GM18517 (cell line): ENCODE results near the gene BCL10.
A peak's percentile ranks its signal among the peaks of the same experiment; 100 is the strongest.
"Not testable (repeated sequence)": the region's sequence is repeated elsewhere in the genome, so short reads cannot be mapped to it uniquely, and the experiment has no call there.

Experiments used
- ATAC-seq: cut with Tn5 transposase; IDR thresholded peaks from one replicate; pipeline ENCODE4 v1.9.1; 2021; ENCODE audit warnings: mild to moderate bottlenecking, moderate library complexity; ENCODE audit not compliant: unreplicated experiment

The BCL10 gene

DNA sequence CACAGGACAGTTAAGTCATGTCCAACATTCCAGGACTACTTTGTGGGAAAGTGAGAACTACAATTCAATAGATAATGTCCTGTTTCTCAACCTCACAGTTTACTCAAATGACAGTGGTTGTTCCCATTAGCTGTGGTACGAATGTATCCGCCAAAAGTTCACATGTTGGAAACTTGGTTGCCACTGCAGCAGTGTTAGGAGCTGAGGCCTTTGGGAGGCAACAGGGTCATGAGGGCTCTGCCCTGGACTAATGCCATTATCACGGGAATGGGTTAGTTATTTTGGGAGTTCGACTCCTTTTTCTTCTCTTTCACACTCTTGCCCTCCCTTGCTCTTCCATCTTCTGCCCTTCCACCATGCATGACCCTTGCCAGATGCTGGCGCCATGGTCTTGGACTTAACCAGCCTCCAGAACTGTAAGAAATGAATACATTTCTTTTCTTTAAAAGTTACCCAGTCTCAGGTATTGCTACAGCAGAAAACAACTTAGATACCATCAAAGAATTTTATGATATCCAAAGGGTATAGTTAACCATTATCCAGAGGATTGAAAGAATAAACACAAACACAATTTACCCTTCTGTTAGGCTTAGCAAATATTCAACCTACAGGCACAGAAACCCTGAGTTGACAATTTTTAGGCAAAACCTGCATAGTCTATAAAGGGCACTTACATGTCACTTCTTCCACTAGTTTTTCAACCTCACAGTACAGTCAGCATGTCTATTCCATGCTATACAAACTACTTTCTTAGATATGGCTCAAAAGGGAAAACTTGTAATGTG, 7.4 kb downstream of the BCL10 start:
- no peak for ATAC-seq

DNA sequence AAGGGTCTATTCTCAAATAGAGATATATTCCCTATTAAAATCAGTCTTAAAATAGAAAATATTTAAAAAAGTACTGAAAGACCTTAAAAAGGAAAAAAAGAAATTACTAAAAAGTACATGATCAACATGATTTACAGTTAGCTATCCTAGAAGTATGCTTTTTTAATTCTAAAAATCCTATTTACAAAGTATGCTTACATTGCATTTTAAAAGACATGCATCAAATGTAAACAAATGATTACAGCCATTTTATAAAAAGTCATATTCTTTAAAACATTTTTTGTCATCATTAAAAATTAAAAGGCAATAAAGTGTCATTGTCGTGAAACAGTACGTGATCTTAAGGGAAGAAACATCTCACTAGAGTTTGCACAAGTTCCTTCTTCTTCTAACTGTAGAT, 9.1 kb downstream of the BCL10 start:
- no peak for ATAC-seq

DNA sequence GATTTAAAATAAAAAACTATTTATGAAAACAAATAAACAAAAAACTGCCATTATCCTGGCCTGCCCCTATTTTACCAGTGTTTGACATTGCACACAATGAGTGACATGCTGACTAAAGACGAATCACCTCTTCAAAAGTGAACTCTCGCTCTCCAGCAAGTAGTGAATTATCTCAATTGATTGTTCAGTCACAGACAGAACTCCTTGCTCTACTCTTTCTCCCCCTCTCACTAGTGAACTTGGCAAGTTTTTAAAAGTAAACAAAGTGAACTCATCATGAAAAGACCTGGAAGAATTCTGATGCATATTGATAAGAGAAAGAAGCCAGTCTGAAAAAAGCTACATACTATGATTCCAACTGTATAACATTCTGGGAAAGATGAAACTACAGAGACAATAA, 12.3 kb downstream of the BCL10 start:
- ATAC-seq: no peak

DNA sequence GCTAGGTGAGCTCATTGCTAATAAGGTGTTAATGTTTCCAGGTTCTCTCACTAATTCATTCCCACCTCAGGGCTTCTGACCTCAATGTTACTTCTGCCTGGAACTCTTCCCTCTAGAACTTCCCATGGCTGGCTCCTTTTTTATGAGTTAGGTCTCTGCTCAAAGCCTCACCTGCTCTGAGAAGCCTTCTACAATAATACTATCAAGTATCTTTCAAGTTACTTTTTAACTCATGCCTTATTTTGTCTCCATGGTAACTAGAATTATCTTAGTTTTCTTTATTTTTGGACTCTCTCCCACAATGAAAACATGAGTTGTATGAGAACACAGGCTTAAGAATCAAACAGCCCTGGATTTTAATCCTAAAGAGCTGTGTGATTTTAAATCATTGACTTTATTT, 13.4 kb downstream of the BCL10 start:
- ATAC-seq: no peak

DNA sequence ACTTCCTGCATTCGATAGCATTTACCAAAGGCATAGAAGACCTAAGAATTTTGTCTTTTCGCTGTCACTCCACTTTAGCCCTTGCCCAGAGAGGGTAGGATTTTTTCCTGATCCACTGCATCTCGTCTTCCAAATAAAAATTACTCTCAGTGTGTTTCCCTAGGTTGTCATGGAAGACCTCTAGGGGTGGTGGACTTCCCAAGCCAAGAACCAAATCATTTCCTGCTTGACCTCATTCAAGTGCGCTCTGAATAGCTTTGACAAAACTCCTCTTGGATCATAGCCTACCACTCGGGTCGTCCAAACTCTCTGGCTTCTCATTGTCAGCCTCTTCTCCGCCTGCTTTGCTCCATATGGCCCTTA, 16.5 kb downstream of the BCL10 start:
- no peak for ATAC-seq

DNA sequence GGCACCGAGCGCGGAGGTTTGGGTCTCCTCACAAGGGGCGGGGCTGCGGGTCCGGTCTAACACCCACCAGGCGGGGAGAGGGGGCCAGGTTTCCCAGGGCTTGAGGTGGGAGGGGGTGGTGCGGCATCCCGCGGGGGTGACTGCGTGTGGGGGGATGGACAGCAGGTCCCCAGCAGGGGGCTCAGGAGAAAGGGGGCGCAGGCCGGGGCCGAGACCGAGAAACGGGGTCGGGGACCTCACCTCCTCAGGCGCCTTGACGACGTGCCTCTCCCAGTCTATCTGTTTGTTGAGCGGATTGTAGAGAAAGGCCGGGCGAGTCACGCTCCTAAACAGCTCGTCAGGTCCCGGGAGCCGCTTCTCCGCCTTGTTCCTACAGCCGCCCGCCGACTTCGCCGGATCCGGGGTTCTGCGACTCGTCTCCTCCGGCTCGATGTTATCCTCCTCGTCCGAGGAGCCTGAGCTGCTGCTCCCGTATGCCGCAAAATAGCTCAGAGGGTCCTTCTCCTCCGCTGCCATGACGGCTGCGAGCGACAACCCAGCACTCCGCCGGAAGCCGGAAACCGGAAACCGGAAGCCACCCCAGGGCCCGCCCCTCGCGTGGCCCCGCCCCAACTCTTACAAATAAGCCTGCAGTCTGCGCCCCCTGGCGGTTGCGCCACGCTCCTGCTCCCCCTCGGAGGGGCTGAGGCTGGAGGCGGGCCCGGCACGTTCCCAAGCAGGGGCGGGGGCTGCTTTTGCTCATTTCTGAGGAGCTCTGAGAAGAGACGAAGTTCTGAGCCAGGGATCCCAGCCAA, 17.1 kb downstream of the BCL10 start, which contains the start of gene C1orf52:
TSS of gene C1orf52 (minus strand) at position 545 of the 794 bp plus-strand sequence. CDS start at position 516, 29 bp downstream.
- ATAC-seq: peak; percentile 98

DNA sequence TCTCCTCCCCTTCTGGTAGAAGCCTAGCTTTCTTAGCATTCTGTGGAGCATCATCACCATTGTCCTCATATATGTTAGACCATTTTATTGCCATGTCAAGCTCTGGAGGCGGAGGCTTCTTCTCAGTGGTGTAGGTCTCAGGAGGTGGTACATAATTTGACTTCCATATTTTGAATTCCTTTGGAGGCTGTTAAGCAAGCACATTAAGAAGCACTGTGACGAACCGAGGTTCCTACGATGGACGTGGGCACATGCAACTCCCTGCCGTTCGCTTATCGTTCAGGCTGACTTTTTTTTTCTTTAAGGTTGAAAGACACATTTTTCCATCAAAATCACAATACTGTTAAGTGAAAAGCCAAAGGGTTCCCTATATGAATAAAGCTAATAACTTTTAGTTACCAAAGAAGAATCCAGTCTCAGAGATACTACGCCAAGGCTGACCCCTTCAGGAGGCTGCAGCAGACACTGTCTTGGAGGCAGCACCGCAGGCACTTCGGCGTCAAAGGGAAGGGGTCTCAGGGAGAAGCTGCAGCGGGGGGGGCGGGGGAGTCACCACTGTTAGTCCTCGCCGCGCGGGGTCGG, 17.8 kb downstream of the BCL10 start:
- no peak for ATAC-seq

DNA sequence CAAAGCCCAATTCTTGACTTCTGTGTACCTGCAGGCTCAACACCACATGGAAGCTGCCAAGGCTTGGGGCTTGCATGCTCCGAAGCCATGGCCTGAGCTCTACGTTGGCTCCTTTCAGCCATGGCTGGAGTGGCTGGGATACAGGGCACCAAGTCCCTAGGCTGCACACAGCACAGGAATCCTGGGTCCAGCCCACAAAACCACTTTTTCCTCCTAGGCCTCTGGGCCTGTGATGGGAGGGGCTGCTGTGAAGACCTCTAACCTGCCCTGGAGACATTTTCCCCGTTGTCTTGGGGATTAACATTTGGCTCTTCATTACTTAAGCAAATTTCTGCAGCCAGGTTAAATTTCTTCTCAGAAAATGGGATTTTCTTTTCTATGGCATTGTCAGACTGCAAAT, 27.4 kb downstream of the BCL10 start:
- not testable (repeated sequence) for ATAC-seq

DNA sequence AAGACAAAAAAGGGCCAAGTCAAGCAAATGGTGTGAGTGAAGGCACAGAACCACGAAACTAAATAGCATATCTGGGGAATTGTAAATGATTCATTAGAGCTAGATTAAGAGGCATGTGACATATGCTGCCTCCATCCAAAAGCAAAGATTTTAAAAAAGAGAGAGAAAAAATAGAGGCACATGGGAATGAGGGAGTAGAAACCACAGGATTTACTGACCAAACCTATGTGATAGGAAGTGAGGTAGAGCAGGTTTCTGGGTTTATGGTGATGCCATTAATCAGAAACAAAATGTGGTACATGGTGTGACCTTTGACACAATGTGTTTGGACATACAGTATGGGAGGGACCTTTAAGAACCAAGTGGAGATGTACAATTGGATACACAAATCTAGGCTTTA, 30.5 kb downstream of the BCL10 start:
- no peak for ATAC-seq

DNA sequence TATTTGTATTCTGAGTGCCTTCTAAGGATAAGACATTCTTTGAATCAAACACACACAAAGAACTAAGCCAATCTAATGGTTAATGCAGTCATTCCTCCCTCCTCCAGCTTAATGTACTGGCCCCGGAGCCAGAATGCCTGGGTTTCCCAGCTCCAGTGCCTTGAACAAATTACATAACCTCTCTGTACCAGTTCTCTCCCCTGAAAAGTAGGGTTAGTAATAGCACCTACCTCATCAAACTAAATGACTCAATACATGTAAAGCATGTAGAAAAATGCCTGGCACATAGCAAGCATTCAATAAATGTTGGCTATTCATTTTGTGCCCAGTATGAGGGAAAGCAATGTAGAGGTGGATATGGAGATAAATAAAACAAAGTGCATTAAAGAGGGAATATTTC, 31.0 kb downstream of the BCL10 start:
- ATAC-seq: no peak

DNA sequence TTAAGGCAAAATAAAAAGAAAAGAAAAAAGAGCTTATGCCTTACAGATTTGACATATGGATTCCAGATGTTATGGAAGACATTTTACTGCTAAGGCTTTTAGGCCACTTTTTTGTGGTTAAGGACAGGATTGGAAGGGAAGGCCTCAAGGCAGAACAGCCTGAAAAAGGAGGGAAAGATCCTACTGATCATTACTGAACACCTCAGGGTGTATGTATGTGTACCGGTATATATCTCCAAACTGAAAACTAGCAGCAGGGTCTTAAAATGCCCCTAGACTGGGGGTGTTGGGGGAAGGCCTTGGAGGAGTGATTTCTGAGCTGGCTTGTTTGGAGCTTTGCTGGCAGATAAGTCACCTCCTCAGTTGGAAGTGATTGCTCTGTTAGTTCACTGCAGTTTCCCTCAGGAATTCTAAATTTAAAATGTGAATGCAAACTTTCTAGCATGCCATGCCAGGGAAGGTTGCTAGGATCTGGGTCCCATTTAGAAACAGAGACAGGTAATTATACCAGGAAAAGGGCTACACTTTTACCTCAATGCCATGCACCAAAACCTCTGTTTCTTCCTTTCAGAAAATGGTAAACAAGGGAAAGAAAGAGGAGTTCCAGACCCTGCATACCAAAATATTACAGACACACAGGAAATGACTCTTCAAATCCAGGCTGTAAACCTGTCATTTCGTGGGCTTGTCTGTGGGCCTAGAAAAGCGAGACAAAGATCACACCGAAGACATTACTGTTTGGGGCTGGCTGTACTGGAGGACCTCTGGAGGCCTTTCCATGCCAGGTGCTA, 32.0 kb downstream of the BCL10 start:
- ATAC-seq: no peak

DNA sequence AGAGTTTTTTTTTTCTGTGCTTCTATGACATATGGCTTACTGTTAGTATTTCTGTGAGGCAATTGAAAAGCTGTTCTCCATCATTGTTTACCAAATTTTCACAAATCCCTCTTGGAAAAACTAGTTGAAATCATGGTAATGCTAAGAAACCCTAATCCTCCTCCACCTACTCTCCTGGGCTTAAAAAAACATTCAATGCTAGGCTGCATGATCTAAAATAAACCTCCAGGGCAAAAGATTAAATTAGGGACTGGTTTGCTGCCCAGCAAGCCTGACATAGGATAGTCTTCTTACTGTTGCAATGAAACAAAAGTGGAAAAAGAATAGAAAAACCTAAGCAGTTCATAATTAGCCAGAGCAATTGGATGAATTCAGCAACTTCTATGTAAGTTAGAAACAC, 33.1 kb downstream of the BCL10 start:
- no peak for ATAC-seq

DNA sequence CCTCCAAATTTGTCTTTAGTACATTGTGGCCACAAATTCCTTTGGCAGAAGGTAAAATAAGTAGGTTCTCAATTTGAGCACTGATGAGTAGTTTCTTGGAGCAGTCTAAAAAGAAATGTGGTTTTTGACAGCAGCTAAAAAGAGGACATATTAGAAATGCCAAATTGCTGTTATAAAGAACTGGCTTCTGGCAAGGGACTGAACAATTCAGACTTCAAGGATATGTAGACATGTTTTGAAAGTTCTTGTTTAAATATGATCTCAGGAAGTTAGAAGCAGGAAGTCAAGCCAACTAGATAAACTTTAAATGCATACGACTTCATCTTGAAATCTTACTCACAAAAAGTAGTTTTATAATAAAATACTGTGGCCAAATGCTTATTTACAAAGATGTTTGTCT, 35.8 kb downstream of the BCL10 start:
- no peak for ATAC-seq

DNA sequence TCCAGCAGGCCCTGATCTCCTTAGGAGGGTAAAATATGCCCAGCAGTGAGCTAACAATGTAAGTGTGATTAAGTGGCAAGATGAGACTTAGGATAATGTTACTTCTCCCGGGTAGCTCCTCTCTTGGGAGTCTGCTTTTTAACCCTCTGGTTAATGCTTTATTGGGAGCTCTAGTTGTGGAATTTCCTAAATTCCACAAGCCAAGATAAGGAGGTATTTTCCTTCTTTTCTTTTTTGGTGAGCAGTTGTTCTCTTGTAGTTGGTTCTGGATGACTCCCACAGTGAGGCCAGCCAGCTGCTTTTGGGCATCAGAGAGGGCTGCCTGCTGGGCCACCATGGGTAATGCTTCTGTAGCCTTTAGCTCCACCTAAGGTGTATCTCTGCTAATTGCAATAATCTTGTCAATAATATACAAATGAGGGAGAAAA, 36.2 kb downstream of the BCL10 start:
- ATAC-seq: no peak

DNA sequence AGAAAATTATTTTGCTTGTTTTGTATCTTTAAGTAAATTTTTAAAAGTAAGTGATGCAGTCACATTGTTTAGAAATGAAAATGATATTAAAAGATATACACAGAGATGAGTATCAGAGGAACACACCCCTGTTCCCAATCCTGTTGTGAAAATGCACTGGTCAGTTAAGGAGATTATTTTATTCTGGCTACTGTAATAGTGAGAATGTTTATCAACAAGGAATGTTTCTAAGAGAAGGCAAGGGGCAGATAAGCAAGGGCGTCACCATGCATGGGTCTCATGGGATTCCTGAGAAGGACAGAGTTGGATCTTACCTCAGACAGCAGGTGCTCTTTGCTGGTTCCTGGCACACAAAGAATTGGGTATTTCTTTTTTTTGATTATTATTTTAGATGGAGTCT, 38.8 kb downstream of the BCL10 start:
- ATAC-seq: no peak

DNA sequence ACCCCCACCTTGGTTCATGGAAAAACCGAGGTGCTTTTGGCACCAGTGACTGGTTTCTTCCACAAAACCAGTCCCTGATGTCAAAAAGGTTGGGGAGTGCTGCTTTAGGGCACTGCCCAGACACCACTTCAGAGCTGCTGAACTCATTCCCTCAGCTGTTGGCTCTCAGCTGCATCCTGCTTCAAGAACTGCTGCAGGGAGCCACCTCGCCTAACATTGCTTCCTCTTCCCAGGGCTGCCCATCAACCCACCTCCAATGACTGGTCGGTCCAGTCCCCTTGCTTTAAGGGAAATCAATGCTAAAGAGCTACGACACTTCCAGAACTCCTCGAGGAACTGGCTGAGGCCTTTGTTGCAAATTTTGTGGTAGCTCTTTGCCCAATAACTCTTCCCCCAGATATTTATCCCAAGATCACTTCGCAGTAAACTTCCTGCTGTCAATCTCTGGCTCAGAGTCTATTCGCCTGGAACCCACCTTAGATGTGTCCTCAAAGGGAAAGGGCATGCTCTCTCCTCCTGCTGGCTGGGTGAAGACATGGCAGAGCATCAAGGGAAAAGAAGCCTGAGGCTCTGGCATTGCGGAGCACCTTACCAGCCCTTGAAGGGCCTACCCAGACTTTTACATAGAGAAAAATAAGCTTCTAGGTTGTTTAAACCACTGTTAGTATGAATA, 46.0 kb downstream of the BCL10 start:
- ATAC-seq: no peak

DNA sequence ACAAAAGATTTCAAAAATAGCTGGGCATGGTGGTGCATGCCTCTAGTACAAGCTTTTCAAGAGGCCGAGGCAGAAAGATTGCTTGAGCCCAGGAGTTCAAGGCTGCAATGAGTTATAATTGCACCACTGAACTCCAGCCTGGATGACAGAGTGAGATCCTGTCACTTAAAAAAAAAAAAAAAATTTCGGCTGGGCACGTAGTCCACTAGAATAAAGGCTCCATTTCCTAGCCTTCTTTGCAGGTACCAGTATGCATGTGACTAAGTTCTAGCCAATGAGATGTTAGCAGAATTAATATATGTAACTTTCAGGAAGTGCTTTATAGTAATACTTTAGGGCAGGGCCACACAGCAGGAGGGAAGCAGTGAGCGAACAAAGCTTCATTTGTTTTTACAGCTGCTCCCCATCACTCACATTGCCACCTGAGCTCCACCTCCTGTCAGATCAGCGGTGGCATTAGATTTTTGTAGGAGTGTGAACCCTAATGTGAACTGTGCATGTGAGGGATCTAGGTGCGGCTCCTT, 46.8 kb downstream of the BCL10 start:
- no peak for ATAC-seq

DNA sequence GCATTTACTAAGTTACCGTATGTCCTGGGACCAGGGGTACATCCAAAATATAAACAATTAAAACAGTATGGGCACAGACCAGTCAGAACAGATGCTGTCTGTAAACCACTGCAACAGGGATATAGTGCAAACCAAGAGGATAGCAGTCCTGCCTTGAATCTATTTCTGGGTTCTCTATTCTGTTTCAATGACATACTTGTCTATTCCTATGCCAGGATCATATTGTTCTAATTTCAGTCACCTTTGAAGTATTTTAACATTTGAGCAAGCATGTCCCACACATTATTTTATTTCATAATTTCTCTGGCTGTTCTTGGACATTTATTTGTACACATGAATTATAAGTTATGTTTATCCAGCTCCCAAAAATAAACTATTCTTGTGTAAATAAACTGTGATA, 47.5 kb downstream of the BCL10 start:
- no peak for ATAC-seq

DNA sequence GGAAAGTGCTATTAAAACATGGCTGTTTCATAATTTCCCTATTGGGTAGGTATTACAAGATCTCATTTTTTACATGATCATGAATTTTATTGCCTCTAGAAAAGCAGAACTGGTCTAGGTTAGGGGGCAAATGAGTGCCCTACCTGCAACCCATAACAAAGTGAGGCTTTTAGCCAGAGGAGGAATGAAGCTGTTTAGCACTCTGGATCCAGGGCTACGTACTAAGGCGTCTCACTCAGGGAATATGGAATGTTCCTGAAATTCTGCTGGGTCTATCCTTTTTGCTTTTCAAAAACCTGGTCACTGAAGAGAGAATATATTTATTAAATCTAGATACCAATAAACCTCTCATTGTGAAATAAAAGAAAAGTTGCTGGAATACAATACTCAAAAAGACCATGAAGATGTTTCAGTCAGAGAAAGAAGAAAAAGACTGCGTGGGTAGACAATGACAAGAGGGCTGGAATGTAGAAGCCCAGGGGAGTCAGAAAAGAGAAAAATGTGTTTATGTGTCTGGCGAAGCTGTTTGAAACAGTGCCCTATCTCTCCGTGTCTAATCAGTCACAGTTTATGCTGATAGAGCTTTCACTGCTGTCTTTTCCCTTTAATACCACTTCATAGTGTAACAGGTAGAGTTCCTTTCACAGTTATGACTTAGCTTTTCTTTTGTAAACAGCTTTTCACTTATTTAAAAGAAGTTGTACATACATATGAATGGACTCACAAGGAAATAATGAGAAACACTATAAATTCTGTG, 50.6 kb downstream of the BCL10 start:
- ATAC-seq: no peak
